ENCODE data around the gene STRN. TPM values are rescaled to one million over a fixed set of nuclear protein-coding genes. Genes with fewer than 3 reads are reported as not detected.

STRN gene
- total RNA-seq, 2 experiments from 2014 or later, result 20.4 to 20.8 TPM

DNA sequence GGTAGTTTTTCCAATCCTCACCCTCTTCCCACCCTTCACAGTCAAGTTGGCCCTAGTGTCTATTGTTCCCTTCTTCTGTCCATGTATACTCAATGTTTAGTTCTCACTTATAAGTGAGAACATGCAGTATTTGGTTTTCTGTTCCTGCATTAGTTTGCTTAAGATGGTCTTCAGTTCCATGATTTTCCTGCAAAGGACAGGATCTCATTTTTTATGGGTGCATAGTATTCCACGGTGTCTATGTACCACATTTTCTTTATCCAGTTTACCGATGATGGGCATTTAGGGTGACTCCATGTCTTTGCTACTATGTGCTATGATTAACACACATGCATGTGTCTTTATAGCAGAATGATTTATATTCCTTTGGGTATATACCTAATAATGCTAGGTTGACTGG lies 104.4 kb downstream of the STRN start:
- intact Hi-C loops (cut with DNase I, micrococcal nuclease), result no loop called here
- peaks cover 25% of the 10 kb centered on the region for H3K36me3 ChIP-seq (ENCODE audit: insufficient read depth, low read length)
- no peaks in the 10 kb centered on the region for H3K4me1 Mint-ChIP-seq (ENCODE audit: low read depth)

GRCh38 chr2:36859366-36859792 lies 107.0 kb downstream of the STRN start:
- intact Hi-C loops (cut with DNase I, micrococcal nuclease), result no loop called here
- Histone ChIP-seq H3K27me3 (ENCODE audit: control insufficient read depth in 1 of 2, insufficient read depth in 2 of 2, low read length in 2 of 2) (no peaks in the 10 kb centered on the region), H3K4me1 (ENCODE audit: insufficient read depth, low read length) (no peaks in the 10 kb centered on the region), H3K36me3 (ENCODE audit: insufficient read depth, low read length) (peaks cover 27% of the 10 kb centered on the region), H3K9me3 (ENCODE audit: control insufficient read depth in 1 of 2, insufficient read depth in 1 of 2, low read length in 2 of 2) (no peaks in the 10 kb centered on the region), H3K27ac (ENCODE audit: low read depth in 1 of 2, low read length in 2 of 2) (no peak overlapping the region), H3K4me3 (ENCODE audit: low read length) (no peak overlapping the region)
- ChIA-PET CTCF (no interaction called here), POLR2A (no interaction called here)
- Mint-ChIP-seq H3K27ac (peak overlapping the region; percentile 2), H3K9me3 (peaks cover 1% of the 10 kb centered on the region), H3K4me1 (ENCODE audit: low read depth) (no peaks in the 10 kb centered on the region), H3K36me3 (ENCODE audit: low read depth) (peaks cover 92% of the 10 kb centered on the region), H3K27me3 (no peaks in the 10 kb centered on the region), H3K4me3 (no peak overlapping the region)
- ATAC-seq (ENCODE audit: poor library complexity) (no peak), DNase-seq (no peak)
- no peak for TF ChIP-seq CTCF (IDR thresholded peaks at IDR 0.05)

More for the DNA sequence above, 104.4 kb downstream of the STRN start:
- CTCF ChIA-PET, result no interaction called here
- POLR2A ChIA-PET, result no interaction called here
- no peak overlapping the region for H3K27ac ChIP-seq (ENCODE audit: low read depth in 1 of 2, low read length in 2 of 2)
- ATAC-seq (ENCODE audit: poor library complexity) (no peak), DNase-seq (no peak)
- H3K4me3 ChIP-seq (ENCODE audit: low read length), result no peak overlapping the region
- H3K27me3 ChIP-seq (ENCODE audit: control insufficient read depth in 1 of 2, insufficient read depth in 2 of 2, low read length in 2 of 2), result no peaks in the 10 kb centered on the region
- H3K4me1 ChIP-seq (ENCODE audit: insufficient read depth, low read length), result no peaks in the 10 kb centered on the region
- H3K9me3 ChIP-seq (ENCODE audit: control insufficient read depth in 1 of 2, insufficient read depth in 1 of 2, low read length in 2 of 2), result no peaks in the 10 kb centered on the region
- Mint-ChIP-seq H3K27ac (no peak overlapping the region), H3K4me3 (no peak overlapping the region), H3K9me3 (peaks cover 1% of the 10 kb centered on the region), H3K36me3 (ENCODE audit: low read depth) (peaks cover 97% of the 10 kb centered on the region), H3K27me3 (no peaks in the 10 kb centered on the region)
- no peak for TF ChIP-seq CTCF (IDR thresholded peaks at IDR 0.05)

DNA sequence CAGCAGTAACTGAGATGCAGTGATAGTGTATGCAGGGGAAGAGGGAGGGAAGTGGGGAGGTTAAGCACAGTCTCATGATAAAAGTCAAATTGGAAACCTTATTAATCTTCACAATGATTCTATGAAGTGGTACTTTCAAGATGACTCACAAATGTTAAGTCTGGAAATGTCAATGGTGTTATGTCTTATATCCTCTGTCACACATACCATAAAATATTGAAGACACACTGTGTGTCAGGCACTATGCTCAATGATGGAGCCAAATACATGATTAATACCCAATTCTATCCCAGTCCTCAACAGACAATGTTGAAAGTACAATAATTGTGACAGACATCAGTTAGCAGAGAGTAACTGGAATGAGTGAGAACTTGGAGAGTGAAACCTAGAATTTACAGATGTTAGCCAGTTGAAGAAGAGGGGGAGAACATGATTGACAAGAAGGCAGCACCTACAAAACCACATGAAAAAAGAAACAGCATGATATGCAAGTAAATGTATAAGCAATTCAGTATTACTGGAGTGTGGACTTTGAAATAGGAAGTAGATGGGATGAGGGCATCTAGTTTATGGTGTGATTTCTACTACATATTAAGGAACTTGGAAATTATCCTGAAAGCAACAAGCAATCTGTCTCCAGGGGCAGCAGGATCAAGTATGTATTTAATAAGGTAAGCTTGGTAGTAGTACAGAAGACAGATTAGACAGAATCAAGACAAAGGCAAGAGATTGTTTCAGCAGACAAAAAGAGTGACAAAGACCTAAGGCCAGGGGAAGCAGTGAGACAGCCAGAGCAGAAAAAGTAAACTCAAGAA lies 107.6 kb downstream of the STRN start:
- Mint-ChIP-seq H3K9me3 (peaks cover 1% of the 10 kb centered on the region), H3K27ac (no peak overlapping the region), H3K36me3 (ENCODE audit: low read depth) (peaks cover 92% of the 10 kb centered on the region), H3K4me3 (no peak overlapping the region), H3K4me1 (ENCODE audit: low read depth) (no peaks in the 10 kb centered on the region), H3K27me3 (no peaks in the 10 kb centered on the region)
- no peak overlapping the region for H3K4me3 ChIP-seq (ENCODE audit: low read length)
- H3K4me1 ChIP-seq (ENCODE audit: insufficient read depth, low read length), result no peaks in the 10 kb centered on the region
- H3K27ac ChIP-seq (ENCODE audit: low read depth in 1 of 2, low read length in 2 of 2), result no peak overlapping the region
- H3K27me3 ChIP-seq (ENCODE audit: control insufficient read depth in 1 of 2, insufficient read depth in 2 of 2, low read length in 2 of 2), result no peaks in the 10 kb centered on the region
- H3K9me3 ChIP-seq (ENCODE audit: control insufficient read depth in 1 of 2, insufficient read depth in 1 of 2, low read length in 2 of 2), result no peaks in the 10 kb centered on the region
- ChIA-PET POLR2A (no interaction called here), CTCF (no interaction called here)
- no peak for TF ChIP-seq CTCF (IDR thresholded peaks at IDR 0.05)
- ATAC-seq (ENCODE audit: poor library complexity) (no peak), DNase-seq (no peak)
- H3K36me3 ChIP-seq (ENCODE audit: insufficient read depth, low read length), result peaks cover 30% of the 10 kb centered on the region
- intact Hi-C loops (cut with DNase I, micrococcal nuclease), result no loop called here

Measured in CD4-positive, alpha-beta T cell (primary cell).